SIG-M5 treated with dmso at 0.1 percent for 504 hours (cell line): Measurements from ENCODE around the gene RTN3.
"Not testable (repeated sequence)": the region's sequence is repeated elsewhere in the genome, so short reads cannot be mapped to it uniquely, and the experiment has no call there.

Experiments used
- DNase-seq: peaks from one replicate; lab custom pipeline; 2025; ENCODE audit not compliant: unreplicated experiment; lab: John Stamatoyannopoulos, UW

Gene RTN3

GRCh38 chr11:63768237-63769041, 87.1 kb downstream of the RTN3 start, which contains the start of gene ZFTA:
Gene ZFTA, minus strand, starts transcription at chr11:63768775. Its CDS starts 153 bp downstream, at chr11:63768622.
- DNase-seq, result peak; percentile 60

- no peak for DNase-seq
These were observed 87.9 kb downstream of the RTN3 start for GRCh38 chr11:63769042-63769713.

- no peak for DNase-seq
These were observed 88.6 kb downstream of the RTN3 start for GRCh38 chr11:63769714-63770455.

- peak; percentile 49 for DNase-seq
These were observed 89.5 kb downstream of the RTN3 start for GRCh38 chr11:63770763-63771162.

GRCh38 chr11:63771741-63772318, 90.5 kb downstream of the RTN3 start:
- DNase-seq, result not testable (repeated sequence)

GRCh38 chr11:63775191-63775590, 93.9 kb downstream of the RTN3 start:
- no peak for DNase-seq

GRCh38 chr11:63779039-63779438, 97.7 kb downstream of the RTN3 start:
- no peak for DNase-seq

- no peak for DNase-seq
These were observed 101.4 kb downstream of the RTN3 start for GRCh38 chr11:63782749-63783148.

GRCh38 chr11:63783925-63784592, 102.8 kb downstream of the RTN3 start:
- DNase-seq, result no peak

- DNase-seq, result no peak
These were observed 104.5 kb downstream of the RTN3 start for GRCh38 chr11:63785823-63786222.

- no peak for DNase-seq
These were observed 110.3 kb downstream of the RTN3 start for GRCh38 chr11:63791495-63792167.

GRCh38 chr11:63793161-63793560, 111.9 kb downstream of the RTN3 start:
- no peak for DNase-seq

GRCh38 chr11:63795066-63795465, 113.8 kb downstream of the RTN3 start:
- DNase-seq, result no peak

GRCh38 chr11:63800921-63801320, 119.6 kb downstream of the RTN3 start:
- DNase-seq, result no peak

- peak; percentile 67 for DNase-seq
These were observed 121.5 kb downstream of the RTN3 start for GRCh38 chr11:63802637-63803414.

- DNase-seq, result peak; percentile 38
These were observed 123.0 kb downstream of the RTN3 start for GRCh38 chr11:63804259-63804658.

GRCh38 chr11:63805844-63806415, 124.6 kb downstream of the RTN3 start:
- DNase-seq, result no peak
